Kidney tubule cell (primary cell): Measurements from ENCODE around the gene KRT10.
"Not testable (repeated sequence)": the region's sequence is repeated elsewhere in the genome, so short reads cannot be mapped to it uniquely, and the experiment has no call there.

Experiments used
- DNase-seq: peaks from one replicate; pipeline ENCODE4 v3.0.0-alpha.2; 2018; ENCODE audit warnings: low spot score

Gene KRT10

DNA sequence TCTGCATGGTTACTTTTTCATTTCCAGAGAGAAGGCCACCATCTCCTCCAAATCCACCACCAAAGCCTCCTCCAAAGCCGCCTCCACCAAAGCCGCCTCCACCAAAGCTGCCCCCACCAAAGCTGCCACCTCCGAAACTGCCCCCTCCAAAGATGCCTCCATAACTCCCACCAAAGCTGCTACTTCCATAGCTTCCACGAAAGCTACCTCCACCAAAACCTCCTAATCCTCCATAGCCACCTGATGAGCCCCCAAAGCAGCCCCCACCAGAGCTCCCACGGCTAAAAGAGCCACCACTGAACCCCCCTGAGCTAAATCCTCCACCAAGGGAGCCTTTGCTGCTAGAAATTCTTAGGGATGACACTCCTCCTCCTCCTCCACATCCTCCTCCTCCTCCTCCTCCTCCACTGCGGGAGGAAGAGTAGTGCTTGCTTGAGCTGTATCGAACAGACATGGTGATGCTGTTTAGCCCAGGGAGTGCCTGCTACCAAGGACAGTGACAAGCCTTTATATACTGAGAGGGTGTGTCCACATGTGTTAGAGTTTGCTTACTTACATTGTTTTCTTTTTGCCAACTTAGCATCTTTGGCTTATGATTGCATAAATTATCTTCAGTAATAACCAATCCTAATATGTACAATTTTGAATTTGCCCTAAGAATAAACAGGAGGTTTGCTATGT lies at the start of gene KRT10:
Gene KRT10 (minus strand): TSS at position 483 of the 681 bp plus-strand sequence. CDS start 29 bp downstream, at position 454.
- no peak for DNase-seq

DNA sequence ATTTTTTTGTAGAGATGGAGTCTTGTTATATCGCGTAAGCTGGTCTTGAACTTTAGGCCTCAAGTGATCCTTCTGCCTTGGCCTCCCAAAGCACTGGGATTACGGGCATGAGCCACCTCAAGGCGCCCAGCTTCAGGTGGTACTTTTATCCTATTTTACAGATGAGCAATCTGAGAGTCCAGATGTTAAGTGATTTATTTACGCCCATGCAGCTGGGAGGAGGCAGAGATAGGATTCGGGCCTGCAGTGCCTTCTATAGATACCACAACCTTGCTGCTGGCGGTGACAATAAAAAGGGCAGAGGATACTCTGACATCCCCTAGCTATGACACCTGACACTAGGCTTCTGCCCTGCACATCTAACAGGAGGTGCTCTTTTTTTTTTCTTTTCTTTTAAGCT lies 48.9 kb upstream of the KRT10 start:
- no peak for DNase-seq

DNA sequence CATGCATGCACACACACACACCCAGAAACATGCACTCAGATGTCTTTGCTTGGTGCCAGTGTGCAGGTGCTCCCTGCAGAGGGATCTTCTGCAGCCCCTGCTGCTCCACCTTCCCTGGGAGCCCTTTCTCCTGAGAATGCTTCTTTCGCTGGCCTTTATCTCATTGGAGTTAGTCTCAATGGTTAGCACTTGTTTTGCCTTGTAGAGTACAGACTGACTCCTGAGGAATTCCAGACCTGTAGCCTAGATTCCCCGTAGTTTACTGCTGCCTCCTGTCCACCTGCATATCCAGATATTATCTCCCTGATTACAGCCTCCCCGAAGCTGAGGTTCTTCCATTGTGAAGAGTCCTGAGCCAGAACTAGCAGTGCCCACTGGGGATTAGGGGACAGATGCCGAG lies 47.7 kb upstream of the KRT10 start:
- DNase-seq = no peak

DNA sequence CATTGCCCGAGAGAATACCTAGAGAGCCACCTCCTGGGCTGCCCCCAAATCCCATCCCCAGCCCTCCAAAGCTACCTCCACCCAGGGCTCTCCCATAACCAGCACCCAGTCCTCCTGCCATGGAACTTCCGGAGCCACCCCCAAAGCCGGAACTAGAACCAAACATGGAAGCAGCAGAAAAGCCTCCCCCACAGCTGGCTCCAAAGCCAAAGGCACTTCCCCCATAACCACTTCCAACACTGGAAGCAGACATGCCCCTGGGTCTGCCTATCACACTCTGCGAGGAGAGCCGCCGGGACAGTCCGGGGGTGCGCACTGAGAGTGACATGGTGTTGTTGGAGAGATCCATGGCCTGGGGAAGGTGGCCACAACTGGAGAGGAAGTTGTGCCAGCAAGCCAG lies 44.4 kb upstream of the KRT10 start, which contains the start of gene KRT12:
Gene KRT12 (minus strand): TSS at position 386 of the 400 bp plus-strand sequence. CDS start 37 bp downstream, at position 349.
- DNase-seq = no peak

DNA sequence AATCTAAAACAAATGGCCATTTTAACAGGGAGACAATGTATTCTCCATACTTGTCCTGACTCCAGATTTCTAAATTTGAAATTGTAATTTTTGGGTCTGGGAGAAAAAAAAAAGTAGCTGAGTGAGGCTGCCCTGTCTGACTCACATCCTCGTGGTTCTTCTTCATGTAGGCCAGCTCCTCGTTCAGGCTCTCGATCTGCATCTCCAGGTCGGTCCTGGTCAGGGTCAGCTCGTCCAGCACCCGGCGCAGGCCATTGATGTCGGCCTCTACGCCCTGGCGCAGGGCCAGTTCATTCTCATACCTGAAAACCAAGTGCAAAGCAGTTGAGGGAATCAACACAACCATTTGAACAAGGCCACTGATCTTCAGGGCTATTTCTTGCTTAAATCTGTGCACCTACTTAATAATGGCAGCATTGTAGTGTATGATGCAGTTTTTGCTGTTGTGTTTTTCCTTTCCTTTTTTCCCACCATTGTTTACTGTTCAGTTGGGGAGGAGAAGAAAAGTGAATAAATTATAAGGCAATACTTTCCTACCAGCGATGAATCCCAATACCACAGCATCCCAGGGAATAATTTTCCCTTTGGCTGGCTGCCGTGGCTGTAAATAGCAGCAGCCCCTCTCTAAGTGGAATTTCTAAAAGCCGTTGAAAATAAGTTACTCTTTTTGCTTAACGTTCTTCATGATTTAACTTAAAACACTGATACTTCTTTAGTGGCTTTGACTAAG lies 42.4 kb upstream of the KRT10 start:
- no peak for DNase-seq

DNA sequence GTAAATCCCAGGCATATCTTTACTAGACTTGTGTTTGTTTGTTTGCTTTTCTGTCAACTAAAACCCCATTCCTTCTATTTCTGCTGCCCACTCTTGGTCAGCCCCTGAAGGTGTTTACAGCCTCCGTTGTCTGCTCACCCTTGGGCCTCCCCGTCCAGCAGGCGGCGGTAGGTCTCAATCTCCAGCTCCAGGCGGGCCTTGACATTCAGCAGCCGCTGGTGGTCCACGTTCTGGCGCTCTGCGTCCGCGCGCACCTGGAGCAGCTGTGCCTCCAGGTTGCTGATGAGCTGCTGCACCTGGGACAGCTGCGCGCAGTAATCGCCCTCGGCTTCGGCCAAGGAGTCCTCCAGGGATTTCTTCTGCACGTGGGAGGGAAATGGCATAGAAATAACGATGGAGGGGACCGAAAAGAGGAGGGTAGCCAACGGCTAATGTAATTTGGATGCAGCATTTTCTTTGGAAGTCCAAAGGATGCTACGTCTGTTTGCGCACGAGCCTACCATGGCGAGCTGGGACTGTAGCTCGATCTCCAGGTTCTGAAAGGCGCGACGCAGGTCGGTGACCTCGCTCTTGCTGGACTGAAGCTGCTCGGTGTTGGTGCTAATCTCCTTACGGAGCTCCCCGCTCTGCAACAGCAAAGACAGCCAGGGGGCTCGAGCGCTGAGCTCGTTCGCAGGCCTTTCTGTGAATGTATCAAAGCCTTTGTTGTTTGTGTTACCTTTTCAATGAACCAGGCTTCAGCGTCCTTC lies 40.7 kb upstream of the KRT10 start:
- DNase-seq = no peak

DNA sequence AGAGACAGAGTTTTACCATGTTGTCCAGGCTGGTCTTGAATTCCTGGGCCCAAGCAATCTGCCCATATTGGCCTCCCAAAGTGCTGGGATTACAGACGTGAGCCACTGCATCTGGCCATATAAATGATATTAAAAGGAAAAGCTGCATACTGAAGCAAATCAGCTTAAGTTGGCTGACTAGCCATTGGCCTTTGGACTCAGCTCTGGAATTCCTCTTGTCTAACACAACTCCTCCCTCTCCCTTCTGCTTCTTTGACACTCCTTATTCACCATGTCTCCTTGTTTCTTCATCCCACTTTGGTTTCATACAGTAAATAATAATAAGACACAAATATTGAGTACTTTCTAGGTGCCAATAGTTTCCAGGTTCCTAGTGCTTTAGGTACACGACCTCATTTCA lies 37.1 kb upstream of the KRT10 start:
- DNase-seq = no peak

DNA sequence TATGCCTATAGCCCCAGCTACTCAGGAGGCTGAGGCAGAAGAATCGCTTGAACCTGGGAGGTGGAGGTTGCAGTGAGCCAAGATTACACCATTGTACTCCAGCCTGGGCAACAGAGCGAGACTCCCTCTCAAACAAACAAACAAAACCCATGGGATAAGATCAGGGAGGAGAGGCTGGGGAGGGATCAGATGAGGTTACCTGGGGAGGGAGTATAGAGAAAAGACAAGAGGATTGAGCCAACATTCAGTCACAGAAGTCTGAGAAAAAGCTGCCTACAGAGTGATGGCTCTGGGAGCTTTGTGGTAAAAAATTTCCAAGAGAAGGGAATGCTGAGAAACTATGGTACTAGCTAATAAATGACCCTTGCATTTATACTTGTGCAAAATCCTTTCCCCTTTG lies 36.3 kb upstream of the KRT10 start:
- DNase-seq = not testable (repeated sequence)

DNA sequence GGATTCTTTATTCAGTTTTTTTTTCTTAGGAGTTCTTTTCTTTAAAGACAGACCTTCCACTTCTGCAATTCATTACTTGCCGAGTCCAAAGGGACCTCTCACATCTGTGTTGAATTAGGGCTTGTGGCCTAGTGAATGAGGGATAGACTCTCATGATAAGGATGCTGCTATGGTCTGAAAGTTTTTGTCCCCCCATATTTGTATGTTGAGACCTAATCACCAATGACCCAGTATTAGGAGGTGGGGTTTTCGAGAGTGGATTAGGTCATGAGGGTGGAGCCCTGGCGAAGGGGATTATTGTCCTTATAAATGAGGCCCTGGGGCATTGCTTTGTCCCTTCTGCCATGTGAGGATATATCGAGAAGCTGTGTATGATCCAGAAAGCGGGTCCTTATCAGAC lies 35.1 kb upstream of the KRT10 start:
- DNase-seq = no peak

DNA sequence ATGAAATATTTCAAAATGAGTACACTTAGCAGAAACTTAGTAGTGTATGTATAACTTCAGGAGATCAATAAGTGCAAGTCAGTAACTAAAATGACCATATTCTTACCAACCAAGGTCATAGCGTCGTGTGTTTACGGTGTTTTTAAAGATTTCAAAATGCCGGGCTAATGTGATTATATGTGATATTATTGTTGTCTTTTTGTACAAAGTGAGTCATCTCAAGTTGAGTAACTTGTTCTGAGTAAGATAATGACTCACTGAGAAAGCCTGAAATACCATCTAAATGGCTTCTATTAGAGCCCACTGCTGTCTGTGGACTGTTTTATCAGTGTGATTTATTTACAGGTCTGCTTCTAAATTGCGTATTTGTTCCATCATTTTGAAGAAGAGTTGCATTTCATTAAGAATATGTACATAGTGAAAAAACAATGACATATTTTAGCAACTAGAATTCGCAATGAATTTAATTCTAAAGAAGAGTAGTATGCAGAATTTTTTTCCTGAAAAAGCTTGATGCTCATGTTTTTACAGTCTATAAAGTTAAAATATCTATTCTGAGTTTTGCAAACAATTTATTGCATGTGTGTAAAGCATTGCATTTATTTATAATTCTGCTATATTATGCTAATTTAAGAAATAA lies 31.9 kb upstream of the KRT10 start:
- DNase-seq = peak; percentile 78

DNA sequence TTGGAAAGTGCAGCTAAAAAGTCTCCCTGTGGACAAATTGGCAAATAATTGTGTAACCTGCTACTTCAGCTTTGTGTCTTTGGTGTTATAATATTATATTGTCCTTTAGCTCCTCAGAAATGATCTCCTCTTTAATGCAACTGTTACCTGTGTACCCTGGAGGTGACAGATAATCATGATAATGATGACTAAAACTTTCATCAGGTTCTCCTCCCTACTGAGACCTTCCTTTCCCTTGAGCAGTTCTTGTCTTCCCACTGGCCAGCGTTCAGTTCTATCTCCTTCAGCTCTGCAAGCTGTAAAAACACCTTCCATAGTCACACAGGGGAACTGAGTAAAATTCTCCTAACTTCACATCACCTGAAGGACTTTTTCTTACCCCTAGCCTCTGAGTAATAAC lies 29.9 kb upstream of the KRT10 start:
- no peak for DNase-seq

DNA sequence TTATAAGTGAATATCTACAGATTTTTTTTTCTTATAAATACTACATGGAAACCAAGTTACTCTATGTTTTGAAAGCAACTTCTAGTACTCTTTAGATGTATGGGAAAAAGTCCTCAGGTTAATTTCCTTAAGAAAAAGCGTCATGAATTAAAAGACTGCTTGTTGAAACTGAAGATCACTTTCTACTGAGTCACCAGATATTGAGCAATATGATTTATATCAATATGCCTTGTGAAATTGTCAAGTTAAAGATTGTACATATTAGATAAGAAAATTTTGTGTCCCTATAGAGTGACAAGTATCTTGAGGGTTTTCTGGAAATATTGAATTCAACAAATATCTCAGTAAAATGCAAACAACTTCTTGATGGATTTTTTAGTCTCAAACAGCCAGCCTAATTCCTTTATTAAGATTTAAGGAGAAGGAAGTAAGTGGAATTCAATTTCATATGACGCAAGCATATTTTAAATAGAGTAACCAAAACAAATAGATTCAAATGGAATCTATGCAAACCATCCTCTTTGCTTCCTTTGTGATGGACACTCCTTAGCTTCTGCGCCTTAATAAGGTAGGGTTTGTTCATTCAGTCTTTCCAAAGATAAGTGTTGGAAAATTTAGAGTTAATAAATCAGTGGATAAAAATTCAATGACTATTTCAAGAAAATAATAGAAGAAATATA lies 28.0 kb upstream of the KRT10 start:
- DNase-seq = no peak

DNA sequence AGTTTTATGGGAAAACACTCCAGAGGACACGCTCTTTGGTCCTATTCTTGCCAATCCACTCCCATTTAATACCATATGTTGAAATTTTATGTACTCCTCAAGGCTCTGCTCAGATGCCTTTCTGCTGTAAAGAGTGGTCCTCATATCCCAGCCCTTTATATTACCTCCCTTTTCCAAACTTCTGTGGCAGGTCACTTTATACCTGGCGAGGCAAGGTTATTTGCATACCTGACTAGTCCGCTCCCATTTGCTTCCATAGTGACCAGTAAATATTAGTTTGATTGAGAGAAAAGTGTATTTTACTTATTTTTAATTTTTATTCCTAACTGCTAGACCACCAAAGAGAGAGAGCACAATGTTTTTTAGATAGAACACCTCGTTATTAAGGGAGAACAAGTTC lies 27.3 kb upstream of the KRT10 start:
- DNase-seq = no peak

DNA sequence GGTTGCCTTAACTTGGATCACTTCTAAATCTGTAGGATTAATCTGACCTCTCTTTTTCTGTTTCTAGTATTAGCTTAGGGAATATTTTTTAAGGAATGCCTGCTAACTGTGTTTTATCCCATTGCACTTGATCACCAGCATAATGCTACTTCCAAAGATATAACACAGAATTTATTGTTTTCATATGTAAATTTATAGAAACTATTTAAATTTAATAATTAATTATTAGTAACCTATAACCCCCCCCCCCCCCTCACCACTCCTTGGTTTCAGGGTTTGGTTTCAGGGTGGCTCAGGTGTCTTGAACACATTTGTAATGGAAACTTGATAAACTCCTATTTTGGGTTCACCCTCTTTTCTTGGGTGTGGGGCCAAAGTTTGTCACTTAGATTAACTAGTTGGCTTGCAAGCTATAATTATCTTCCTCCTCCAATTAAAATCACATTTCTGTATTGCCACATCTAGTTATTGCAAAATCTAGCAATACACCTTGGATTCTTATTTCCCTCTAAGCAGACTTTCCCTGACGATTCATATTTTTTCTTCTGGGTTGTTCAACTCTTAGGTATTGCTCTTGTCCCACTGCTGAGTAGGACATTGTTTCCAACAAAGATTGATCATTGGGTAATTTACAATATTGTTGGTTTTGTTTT lies 26.3 kb upstream of the KRT10 start:
- no peak for DNase-seq

DNA sequence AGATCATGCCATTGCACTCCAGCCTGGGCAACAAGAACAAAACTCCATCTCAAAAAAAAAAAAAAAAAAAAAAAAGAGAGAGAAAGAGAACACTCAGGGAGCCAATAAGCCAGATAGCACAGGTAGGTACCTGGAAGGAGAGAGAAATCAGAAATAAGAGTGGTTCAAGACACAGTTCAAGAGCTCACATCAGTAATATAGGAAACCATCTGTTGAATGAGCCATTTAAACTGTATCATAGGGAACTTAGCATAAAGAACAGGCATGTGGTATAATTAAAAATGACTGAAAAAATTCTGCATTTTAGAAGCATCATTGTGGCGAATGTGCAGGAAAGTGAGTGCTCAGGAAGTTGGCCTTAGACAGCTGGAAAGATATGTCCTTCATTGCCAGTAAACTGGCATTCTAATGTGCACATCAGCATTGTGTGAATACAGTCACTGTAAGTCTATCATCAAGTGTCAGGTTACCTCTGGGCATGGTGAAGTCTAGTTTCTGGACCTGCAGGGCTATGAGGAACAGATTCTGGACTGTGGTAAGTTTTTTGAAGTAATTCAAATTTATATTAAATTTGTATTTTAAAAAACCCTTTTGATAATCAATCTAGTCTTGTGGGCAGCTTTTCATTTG lies 24.2 kb upstream of the KRT10 start:
- no peak for DNase-seq

DNA sequence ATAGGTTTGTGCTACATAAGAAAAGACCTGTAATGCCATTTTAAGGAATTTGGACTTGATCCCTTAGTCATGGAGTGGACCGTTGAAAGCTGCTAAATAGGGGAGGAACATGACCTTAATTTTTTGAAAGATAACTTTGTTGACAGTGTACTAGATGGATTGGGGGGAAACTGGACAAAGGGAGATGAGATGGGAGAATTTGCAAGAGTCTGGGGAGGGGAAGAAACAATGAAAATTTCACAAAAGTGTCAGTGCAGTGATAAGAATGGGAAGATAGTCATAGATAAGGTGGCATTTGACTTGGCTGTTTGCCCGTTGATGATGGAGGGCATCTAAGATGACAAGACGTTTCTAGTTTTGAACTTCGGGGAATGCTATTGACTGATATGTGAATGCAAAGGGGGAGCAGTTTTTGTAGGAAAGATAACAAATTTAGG lies 22.3 kb upstream of the KRT10 start:
- no peak for DNase-seq

DNA sequence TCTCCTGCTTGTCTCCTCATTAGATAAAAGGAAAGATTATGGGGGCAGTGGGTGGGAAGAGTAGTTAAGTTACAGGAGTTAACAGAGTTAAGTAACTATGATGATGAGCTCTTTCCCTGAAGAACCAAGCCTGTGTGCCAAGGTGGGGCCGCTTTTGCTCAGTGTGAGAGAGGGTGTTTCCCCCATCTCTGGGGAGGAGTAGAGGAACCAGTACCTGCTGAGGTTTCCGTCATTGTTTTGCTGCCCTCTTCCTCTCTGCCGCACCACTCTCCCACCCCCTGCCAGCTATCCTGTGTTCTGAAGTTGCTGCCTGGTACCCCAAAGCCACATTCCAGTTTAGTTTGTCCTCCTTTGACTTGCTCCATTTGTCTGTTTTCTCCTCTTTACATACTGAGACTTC lies 20.8 kb upstream of the KRT10 start:
- DNase-seq = no peak

DNA sequence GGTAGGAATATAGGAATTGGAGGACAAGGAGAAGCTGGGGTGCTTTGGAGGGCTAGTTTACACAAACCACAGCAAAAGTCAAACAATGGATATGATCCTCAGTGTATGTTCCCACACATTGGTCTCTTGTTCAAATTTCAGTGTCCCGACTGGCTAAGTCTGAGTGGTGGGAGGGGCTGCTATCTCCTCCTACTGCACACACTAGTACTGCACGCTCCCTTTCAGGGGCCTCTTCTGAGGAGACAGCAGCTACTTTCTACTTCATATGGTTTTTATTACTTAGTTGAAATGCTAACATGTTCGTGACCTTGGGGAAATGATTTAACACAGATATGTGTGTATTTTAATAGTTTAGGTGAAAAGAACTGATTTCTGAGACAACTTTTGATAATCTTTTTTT lies 18.8 kb upstream of the KRT10 start:
- no peak for DNase-seq

DNA sequence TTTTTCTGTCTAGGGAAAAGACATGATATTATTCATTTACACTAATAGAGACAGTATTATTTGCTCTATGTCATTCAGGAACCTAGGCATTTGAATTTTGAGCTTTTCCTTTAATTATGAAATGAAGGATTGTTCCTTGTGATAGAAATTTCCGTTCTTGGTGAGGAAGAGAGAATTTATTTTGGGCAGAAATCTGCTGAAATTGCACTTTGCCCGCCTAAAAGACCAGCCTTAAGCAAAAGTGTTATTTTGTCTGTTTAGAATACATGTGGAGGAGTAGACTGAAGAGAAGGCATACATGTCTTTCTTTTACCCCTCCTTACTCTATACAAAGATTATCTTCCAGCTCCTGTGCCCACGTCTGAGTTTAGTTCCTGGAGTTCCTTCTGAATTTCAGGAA lies 16.8 kb upstream of the KRT10 start:
- DNase-seq = no peak

DNA sequence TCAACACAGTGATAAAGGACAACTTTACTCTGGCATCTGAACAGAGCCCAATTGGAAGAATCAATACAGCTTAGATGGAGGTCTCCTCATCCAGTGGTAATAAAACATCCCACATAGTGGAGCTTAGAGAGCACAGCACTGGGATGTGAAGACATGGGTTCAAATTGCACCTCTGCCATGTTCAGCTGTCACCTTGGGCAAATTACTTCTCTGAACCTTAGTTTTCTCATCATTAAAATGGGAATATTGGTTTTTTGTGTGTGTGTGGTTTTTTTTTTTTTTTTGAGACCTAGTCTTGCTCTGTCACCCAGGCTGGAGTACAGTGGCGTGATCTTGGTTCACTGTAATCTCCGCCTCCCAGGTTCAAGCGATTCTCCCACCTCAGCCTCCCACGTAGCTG lies 13.6 kb upstream of the KRT10 start:
- no peak for DNase-seq

DNA sequence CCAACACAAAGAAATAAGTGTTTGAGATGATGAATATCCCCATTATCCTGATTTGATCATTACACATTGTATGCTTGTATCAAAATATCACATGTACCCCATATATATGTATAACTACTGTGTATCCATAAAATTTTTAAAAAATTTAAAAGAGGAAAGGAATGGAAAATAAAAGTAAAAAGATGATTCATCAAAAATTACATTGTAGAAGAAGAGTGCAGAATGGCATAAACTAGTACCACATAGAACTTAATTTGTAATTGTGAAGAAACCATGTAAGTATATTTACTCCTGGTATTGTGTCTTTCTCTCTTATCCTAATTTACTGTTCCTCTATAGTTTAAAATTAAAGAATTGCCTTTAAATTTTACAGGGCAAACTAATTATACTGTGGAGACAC lies 11.5 kb upstream of the KRT10 start:
- DNase-seq = no peak
